Activated B cell treated with CpG ODN at 0.5 μM for 24 hours (primary cell): ENCODE results near the gene TTC32. TPM values are rescaled to one million over a fixed set of nuclear protein-coding genes. Genes with fewer than 3 reads are reported as not detected.
A peak's percentile ranks its signal among the peaks of the same experiment; 100 is the strongest.

Experiments
- ATAC-seq: fragments of 200-7000 bp; cut with Tn5 transposase; one replicate; pipeline ENCODE4 v1.10.0; 2021; ENCODE audit warnings: low read depth, mild to moderate bottlenecking, moderate library complexity
- CTCF ChIA-PET: fragments of 350-600 bp; sonication (Branson Sonifier 250); formaldehyde crosslinking; loops from one replicate; lab custom pipeline; 2021; ENCODE audit warnings: antibody characterized with exemption; lab: Charles Lee
- POLR2A ChIA-PET: fragments of 350-600 bp; sonication (Branson Sonifier 250); formaldehyde crosslinking; loops from one replicate; lab custom pipeline; 2021; ENCODE audit warnings: antibody characterized with exemption; lab: Charles Lee
- DNase-seq: peaks from one replicate; pipeline ENCODE4 v3.0.0; 2022
- H3K27ac Mint-ChIP-seq: one replicate; pipeline ENCODE4 v1.8.0; 2020; ENCODE audit warnings: mixed read lengths
- H3K27me3 Mint-ChIP-seq: one replicate; pipeline ENCODE4 v1.8.0; 2021; ENCODE audit warnings: mixed read lengths
- H3K36me3 Mint-ChIP-seq: one replicate; pipeline ENCODE4 v1.8.0; 2021; ENCODE audit warnings: low read depth, mixed read lengths
- H3K4me1 Mint-ChIP-seq: one replicate; pipeline ENCODE4 v1.8.0; 2021; ENCODE audit warnings: mixed read lengths
- H3K4me3 Mint-ChIP-seq: one replicate; pipeline ENCODE4 v1.8.0; 2020; ENCODE audit warnings: mild to moderate bottlenecking, mixed read lengths
- H3K9me3 Mint-ChIP-seq: one replicate; pipeline ENCODE4 v1.8.0; 2020; ENCODE audit warnings: mixed read lengths
- CTCF ChIP-seq: fragments of 200-600 bp; IDR thresholded peaks from one replicate; pipeline ENCODE4 v1.8.0; 2022; ENCODE audit warnings: antibody characterized with exemption, mild to moderate bottlenecking
- intact Hi-C: fragments of 100-400 bp; cut with micrococcal nuclease; formaldehyde crosslinking; loops from one replicate; pipeline ENCODE4 v1.15.1; 2024
- total RNA-seq: library from RNA; stranded (reverse); gene quantifications from 2 replicates; pipeline ENCODE4 v1.2.3, GENCODE V29; 2022

The TTC32 gene
- 18.4 and 22.8 TPM in 2 replicates for total RNA-seq

DNA sequence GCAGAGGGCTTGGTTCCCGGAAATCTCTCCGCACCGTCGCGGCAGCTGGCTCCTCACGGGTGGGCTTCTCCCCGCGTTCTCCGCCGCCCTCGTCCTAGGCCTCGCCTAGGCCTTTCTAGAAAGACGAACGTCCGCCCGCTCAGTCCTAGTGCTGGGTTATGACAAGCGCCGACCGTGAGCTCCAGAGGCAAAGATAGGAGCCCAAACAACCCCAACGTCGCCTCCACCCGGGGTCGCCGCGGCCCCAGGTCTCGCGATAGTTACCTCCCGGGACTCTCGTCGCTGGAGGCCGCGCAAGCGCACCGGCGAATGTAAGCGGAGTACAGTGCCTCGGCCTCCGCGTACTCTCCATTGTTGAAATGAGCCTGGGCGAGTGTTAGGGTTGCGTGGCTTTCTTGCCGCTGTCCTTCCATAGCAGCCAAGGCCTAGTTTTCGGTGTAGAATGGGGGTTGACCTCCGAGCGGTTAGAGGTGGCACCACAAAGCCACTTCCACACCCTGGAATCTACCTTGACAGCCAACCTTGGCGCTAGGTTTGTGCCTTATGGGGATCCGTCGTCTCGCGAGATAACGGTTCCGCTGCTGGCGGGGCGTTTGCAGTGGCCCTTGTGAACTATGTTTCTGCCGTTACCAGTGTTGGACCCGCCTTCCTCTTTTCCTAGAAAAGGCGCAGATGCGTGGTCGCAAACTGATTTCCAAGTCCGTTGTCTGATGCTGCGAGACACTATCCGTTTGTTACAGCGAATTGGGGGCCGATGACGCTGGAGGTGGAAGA is at the start of gene TTC32:
Gene TTC32, minus strand, starts transcription at position 542 of the 774 bp plus-strand sequence. Its CDS starts 129 bp downstream, at position 413.
- intact Hi-C loops, result loop anchor here (1.0 to 10.0 kb wide), 10 partner anchors 9 to 1341 kb away; partner anchors contain the start of genes HS1BP3, LAPTM4A, LDAH and PUM2

GRCh38 chr2:19949071-19949470 is 47.3 kb upstream of the TTC32 start:
- H3K4me1 Mint-ChIP-seq, result no peaks in the 10 kb centered on the region
- CTCF ChIA-PET, result no interaction called here
- ATAC-seq, result no peak
- peaks cover 29% of the 10 kb centered on the region for H3K36me3 Mint-ChIP-seq
- TF ChIP-seq CTCF, result no peak
- DNase-seq, result no peak
- POLR2A ChIA-PET, result no interaction called here
- intact Hi-C loops, result no loop called here
- no peak overlapping the region for H3K27ac Mint-ChIP-seq
- H3K4me3 Mint-ChIP-seq, result no peak overlapping the region
- H3K27me3 Mint-ChIP-seq, result no peaks in the 10 kb centered on the region
- H3K9me3 Mint-ChIP-seq, result no peaks in the 10 kb centered on the region

More for the DNA sequence above, at the start of gene TTC32:
- POLR2A ChIA-PET, result interaction anchor here (0.8 to 1.7 kb wide), 10 partner anchors 10 to 1341 kb away, joined by 3 to 11 read pairs (median 3); partner anchors contain the start of genes HS1BP3, LAPTM4A, LDAH and RDH14
- peaks cover 44% of the 10 kb centered on the region for H3K4me1 Mint-ChIP-seq
- H3K36me3 Mint-ChIP-seq, result peaks cover 26% of the 10 kb centered on the region
- H3K4me3 Mint-ChIP-seq, result peak within 1 kb of the TSS; percentile 99
- CTCF ChIA-PET, result no interaction called here
- TF ChIP-seq CTCF, result no peak
- peaks cover 7% of the 10 kb centered on the region for H3K27me3 Mint-ChIP-seq
- ATAC-seq (peak; percentile 91), DNase-seq (peak; percentile 91)
- no peaks in the 10 kb centered on the region for H3K9me3 Mint-ChIP-seq
- H3K27ac Mint-ChIP-seq, result peak within 1 kb of the TSS; percentile 99

GRCh38 chr2:19947184-19947940 is 45.6 kb upstream of the TTC32 start:
- intact Hi-C loops, result no loop called here
- Mint-ChIP-seq H3K36me3 (peaks cover 31% of the 10 kb centered on the region), H3K4me1 (no peaks in the 10 kb centered on the region), H3K27me3 (no peaks in the 10 kb centered on the region), H3K9me3 (no peaks in the 10 kb centered on the region), H3K4me3 (no peak overlapping the region), H3K27ac (no peak overlapping the region)
- ChIA-PET POLR2A (no interaction called here), CTCF (interaction anchor here (0.8 to 1.9 kb wide), 2 partner anchors 8 to 16 kb away, joined by 3 to 6 read pairs; no protein-coding TSS in a partner anchor)
- DNase-seq, result no peak
- no peak for ATAC-seq
- no peak for TF ChIP-seq CTCF

DNA sequence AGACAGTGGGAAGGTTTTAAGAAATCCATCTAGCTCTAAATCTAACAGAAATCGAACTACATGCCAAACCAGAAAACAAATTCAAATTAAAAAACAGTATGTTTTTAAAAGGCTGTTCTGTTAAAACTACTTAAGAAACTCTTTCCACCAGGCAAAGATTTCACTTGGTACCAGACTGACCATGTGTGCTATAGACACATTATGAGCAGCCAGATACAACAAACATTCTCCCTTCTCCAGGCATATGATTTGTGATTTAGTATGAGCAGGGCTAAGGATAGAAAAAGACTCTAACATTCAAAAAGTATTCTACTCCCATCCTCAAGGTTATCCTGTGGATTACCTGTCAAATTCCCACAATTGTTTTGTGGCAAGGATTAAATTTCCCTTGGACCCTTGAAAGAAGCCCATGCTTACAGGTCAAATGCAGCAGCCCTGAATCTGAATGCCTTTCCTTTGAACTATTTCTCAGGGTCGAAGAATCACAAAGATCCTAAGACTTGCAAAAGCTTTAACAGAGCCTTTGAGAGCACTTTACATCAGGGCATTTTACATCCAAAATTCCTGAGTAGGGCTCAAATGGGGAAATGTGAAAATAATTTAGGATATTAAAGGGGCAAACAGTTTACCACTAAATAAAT is 42.5 kb upstream of the TTC32 start:
- DNase-seq (no peak), ATAC-seq (no peak)
- Mint-ChIP-seq H3K27me3 (no peaks in the 10 kb centered on the region), H3K4me1 (no peaks in the 10 kb centered on the region), H3K4me3 (no peak overlapping the region), H3K36me3 (peaks cover 26% of the 10 kb centered on the region), H3K27ac (no peak overlapping the region), H3K9me3 (no peaks in the 10 kb centered on the region)
- CTCF ChIA-PET, result no interaction called here
- intact Hi-C loops, result no loop called here
- TF ChIP-seq CTCF, result no peak
- POLR2A ChIA-PET, result no interaction called here
